GM12873 (cell line): ENCODE results near the gene HCFC2.

Experiments used
- CTCF ChIP-seq: IDR thresholded peaks from 2 replicates; pipeline ENCODE4 v1.5.1; 2012; ENCODE audit warnings: low read depth, mild to moderate bottlenecking, moderate library complexity, low read length, control low read depth; ENCODE audit not compliant: insufficient read depth; ENCODE audit errors: missing control alignments

The HCFC2 gene

GRCh38 chr12:104131609-104132008 is 67.3 kb downstream of the HCFC2 start:
- TF ChIP-seq CTCF = no peak

- TF ChIP-seq CTCF = no peak
Measured at GRCh38 chr12:104132351-104132956, 68.1 kb downstream of the HCFC2 start.

GRCh38 chr12:104133321-104133720 is 69.0 kb downstream of the HCFC2 start:
- TF ChIP-seq CTCF = no peak

DNA sequence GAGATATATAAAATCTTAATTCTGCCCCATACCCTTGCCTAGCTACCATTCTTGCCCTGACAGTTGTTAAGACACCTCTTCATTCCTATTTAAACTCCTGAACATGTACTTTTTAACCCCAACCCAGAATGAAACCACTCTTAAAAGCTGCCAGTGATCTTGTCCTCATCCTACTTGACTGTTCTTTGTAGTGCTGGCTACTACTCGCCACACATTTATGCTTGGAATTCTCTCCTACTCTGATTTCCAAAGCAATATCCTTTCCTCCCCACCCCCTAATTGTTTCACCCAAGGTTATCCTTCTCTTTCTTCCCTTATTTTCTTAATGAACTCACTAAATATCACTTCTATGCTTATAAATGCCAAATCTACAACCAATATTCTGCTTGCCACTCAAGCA is 69.5 kb downstream of the HCFC2 start:
- no peak for TF ChIP-seq CTCF

- no peak for TF ChIP-seq CTCF
Measured at GRCh38 chr12:104134882-104135281, 70.6 kb downstream of the HCFC2 start.

- no peak for TF ChIP-seq CTCF
Measured at GRCh38 chr12:104136577-104136976, 72.2 kb downstream of the HCFC2 start.

DNA sequence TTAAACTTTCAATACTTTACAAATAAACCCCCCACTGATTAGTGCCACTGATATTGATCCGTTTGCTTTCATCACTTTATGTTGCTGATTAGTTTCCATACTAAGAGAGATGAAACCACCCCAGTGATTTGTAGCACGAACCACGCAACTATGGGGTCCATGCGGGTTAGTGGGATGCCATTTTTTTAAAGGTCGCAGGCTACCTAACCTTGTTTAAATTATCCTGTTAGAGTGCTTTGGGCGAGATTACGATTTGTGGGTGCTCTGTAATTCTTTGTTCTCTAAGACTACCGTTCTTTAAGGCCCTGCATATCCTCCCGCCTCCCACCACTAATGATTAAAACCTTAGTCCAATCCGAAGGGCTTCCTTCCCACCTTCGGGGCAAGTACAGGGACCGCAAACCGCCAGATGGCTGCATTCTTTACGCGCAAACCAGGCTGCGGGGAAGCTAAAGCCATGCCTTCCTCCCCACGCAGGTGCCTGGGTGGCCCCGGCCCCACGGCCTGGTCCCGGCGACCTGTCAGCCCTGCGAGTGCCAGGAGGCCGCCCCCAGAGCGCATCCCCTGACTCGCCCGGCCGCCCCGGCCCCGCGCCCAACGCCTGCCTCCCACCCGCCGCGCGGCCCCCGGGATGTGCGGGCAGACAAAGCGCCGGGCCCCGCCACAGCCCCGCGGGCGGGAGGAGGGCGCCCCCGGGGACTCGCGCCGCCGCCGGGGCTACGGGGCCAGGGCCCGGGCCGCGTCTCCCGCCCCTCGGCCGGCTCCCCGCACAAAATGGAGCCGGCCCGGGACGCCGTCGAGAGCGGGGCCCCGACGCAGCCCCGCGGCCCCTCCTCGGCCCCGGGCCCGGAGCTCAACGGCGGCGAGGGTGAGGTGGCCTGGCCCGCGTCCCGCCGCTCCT is 72.9 kb downstream of the HCFC2 start:
- TF ChIP-seq CTCF = no peak
